DOHH2 (cell line): Measurements from ENCODE around the gene RASA3.

ENCODE experiments used
- H3F3A ChIP-seq: fragments of 200-600 bp; sonication (generic), shearing (Covaris generic); 2 replicates; pipeline ENCODE4 v1.6.0; 2016; ENCODE audit warnings: antibody characterized with exemption, mild to moderate bottlenecking; ENCODE audit not compliant: control insufficient read depth, insufficient read depth
- H3K27ac ChIP-seq: fragments of 200-600 bp; sonication (generic); 2 replicates; pipeline ENCODE4 v1.5.1; 2014; ENCODE audit warnings: low read depth, mild to moderate bottlenecking, low read length, moderate library complexity
- H3K27me3 ChIP-seq: fragments of 200-600 bp; sonication (generic); 2 replicates; pipeline ENCODE4 v1.6.1; 2014; ENCODE audit warnings: mild to moderate bottlenecking, low read length, mixed read lengths; ENCODE audit not compliant: control insufficient read depth
- H3K36me3 ChIP-seq: fragments of 200-600 bp; sonication (generic); 2 replicates; pipeline ENCODE4 v1.6.1; 2014; ENCODE audit warnings: mild to moderate bottlenecking, low read length, moderate library complexity, mixed read lengths; ENCODE audit not compliant: control insufficient read depth
- H3K4me1 ChIP-seq: fragments of 200-600 bp; sonication (generic); 2 replicates; pipeline ENCODE4 v1.6.1; 2014; ENCODE audit warnings: mild to moderate bottlenecking, low read length, mixed read lengths; ENCODE audit not compliant: control insufficient read depth
- H3K4me2 ChIP-seq: fragments of 200-600 bp; sonication (generic); 2 replicates; pipeline ENCODE4 v1.6.0; 2014; ENCODE audit warnings: mild to moderate bottlenecking, low read length, moderate library complexity
- H3K4me3 ChIP-seq: fragments of 200-600 bp; sonication (generic); 2 replicates; pipeline ENCODE4 v1.5.1; 2014; ENCODE audit warnings: mild to moderate bottlenecking, low read length, mixed read lengths
- H3K79me2 ChIP-seq: fragments of 200-600 bp; sonication (generic); 2 replicates; pipeline ENCODE4 v1.6.1; 2014; ENCODE audit warnings: mild to moderate bottlenecking, low read length, mixed read lengths; ENCODE audit not compliant: control insufficient read depth
- H3K9me2 ChIP-seq: fragments of 200-600 bp; sonication (generic); replicated peaks from 2 replicates; pipeline ENCODE4 v1.6.1; 2014; ENCODE audit warnings: mild to moderate bottlenecking, low read length, mixed read lengths; ENCODE audit not compliant: control insufficient read depth
- H3K9me3 ChIP-seq: fragments of 200-600 bp; sonication (generic); 2 replicates; pipeline ENCODE4 v1.6.1; 2014; ENCODE audit warnings: antibody characterized with exemption, low read length, mixed read lengths; ENCODE audit not compliant: control insufficient read depth, insufficient read depth
- H4K20me1 ChIP-seq: fragments of 200-600 bp; sonication (generic); 2 replicates; pipeline ENCODE4 v1.6.0; 2014; ENCODE audit warnings: low read depth, mild to moderate bottlenecking, antibody characterized with exemption, low read length, moderate library complexity; ENCODE audit not compliant: control insufficient read depth, insufficient read depth
- CTCF ChIP-seq: fragments of 200-600 bp; sonication (generic); IDR thresholded peaks from one replicate; pipeline ENCODE4 v1.5.1; 2014; ENCODE audit warnings: antibody characterized with exemption, mild to moderate bottlenecking, low read depth, low read length; ENCODE audit not compliant: poor library complexity, severe bottlenecking
- EZH2phosphoT487 ChIP-seq: fragments of 200-600 bp; sonication (generic); IDR thresholded peaks from 2 replicates; pipeline ENCODE4 v1.6.1; 2017; ENCODE audit warnings: borderline replicate concordance, mild to moderate bottlenecking, antibody characterized with exemption, low read length, moderate library complexity, mixed read lengths

RASA3 gene

DNA sequence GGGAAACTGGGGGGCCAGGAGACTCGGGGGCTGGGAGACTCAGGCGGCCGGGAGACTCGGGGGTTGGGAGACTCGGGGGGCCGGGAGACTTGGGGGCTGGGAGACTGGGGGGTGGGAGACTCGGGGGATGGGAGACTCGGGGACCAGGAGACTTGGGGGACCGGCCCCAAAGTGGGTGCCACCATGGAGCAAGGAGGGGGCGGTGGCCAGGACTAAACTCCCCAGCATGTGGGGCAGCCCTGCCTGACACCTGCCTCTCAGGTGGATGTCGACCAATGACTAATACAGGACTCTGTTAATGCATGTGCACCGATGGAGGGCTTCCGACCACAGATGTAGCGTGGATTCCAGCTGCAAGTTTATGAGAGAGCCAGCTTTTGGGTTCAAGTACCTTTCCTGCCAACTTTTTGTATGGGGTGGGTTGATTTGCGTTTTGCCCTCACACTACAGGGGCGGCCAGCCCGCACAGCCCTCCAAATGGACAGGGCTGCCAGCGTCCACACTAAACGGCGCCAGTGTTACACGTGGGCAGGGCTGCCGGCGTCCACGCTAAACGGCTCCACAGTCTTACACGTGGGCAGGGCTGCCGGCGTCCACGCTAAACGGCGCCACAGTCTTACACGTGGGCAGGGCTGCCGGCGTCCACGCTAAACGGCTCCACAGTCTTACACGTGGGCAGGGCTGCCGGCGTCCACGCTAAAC is 62.2 kb downstream of the RASA3 start:
- H4K20me1 ChIP-seq: no peaks in the 10 kb centered on the region
- no peaks in the 10 kb centered on the region for H3K27me3 ChIP-seq
- H3K36me3 ChIP-seq: no peaks in the 10 kb centered on the region
- H3K27ac ChIP-seq: no peak overlapping the region
- no peak overlapping the region for H3K4me2 ChIP-seq
- no peak overlapping the region for H3K4me3 ChIP-seq
- H3K9me3 ChIP-seq: no peaks in the 10 kb centered on the region
- peaks cover 15% of the 10 kb centered on the region; the same call in 1 of the 2 replicates for H3F3A ChIP-seq
- no peaks in the 10 kb centered on the region for H3K79me2 ChIP-seq
- no peaks in the 10 kb centered on the region for H3K9me2 ChIP-seq
- peaks cover 34% of the 10 kb centered on the region for H3K4me1 ChIP-seq
- no peak for TF ChIP-seq EZH2phosphoT487
- no peak for TF ChIP-seq CTCF

DNA sequence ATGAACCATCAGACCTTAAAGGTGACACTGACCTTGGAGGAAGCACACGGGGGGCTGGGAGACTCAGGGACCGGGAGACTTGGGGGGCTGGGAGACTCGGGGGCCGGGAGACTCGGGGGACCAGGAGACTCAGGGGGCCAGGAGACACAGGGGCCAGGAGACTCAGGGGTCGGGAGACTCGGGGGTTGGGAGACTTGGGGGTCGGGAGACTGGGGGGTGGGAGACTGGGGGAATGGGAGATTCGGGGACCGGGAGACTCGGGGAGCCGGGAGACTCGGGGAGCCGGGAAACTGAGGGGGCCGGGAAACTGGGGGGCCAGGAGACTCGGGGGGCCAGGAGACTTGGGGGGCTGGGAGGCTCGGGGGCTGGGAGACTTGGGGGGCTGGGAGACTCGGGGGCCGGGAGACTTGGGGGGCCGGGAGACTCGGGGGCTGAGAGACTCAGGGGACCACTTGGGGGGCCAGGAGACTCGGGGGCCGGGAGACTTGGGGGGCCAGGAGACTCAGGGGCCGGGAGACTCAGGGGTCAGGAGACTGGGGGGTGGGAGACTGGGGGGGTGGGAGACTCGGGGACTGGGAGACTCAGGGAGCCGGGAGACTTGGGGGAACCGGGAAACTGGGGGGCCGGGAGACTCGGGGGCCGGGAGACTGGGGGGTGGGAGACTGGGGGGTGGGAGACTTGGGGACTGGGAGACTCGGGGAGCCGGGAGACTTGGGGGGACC is 62.9 kb downstream of the RASA3 start:
- Histone ChIP-seq H3K4me2 (no peak overlapping the region), H3K79me2 (no peaks in the 10 kb centered on the region)

DNA sequence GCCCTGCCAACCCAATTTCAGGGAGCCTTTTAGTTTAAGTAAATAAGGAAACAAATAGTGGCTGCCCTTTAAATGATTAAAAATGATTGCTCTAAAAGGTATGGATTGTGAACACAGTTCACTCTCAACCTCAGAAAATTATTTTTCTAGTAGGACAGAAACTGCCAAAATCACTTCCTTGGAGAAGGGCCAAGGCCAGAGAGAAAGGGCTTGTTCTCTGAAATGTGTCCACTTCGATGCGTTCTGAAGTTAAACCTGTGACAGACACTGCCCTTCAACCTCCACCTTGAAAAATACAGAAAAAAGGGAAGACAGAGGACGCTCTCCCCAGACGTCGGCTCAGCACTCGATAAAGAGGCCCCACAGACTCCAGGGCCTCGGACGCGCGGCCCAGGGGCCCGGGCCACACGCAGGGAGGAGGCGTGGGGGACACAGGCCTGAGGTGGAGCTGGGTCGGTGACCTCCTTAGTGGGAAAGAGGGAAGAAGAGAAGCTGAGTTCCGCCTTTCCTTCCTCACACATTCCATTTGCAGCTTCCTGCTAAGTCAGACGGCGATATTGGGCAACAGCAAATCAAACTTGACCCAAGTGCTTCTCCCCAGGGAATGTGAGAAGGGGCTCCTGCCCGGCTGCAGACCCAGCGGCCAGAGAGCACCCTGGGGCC is 63.6 kb downstream of the RASA3 start:
- H3K79me2 ChIP-seq: no peaks in the 10 kb centered on the region
- H3K4me1 ChIP-seq: peaks cover 41% of the 10 kb centered on the region
- H3K4me2 ChIP-seq: no peak overlapping the region
- no peak overlapping the region for H3K4me3 ChIP-seq
- H3K27me3 ChIP-seq: 0 out of 2 replicates have a peak, but pooled peaks cover 2% of the 10 kb centered on the region
- no peaks in the 10 kb centered on the region for H3K9me2 ChIP-seq
- H3F3A ChIP-seq: peaks cover 15% of the 10 kb centered on the region; the same call in 1 of the 2 replicates
- TF ChIP-seq EZH2phosphoT487 (no peak), CTCF (no peak)
- H3K9me3 ChIP-seq: no peaks in the 10 kb centered on the region
- no peaks in the 10 kb centered on the region for H3K36me3 ChIP-seq
- peak overlapping the region; percentile 65; the same call in 1 of the 2 replicates for H3K27ac ChIP-seq
- no peaks in the 10 kb centered on the region for H4K20me1 ChIP-seq

More for the DNA sequence above, 62.9 kb downstream of the RASA3 start:
- Histone ChIP-seq H3K36me3 (no peaks in the 10 kb centered on the region), H3K4me3 (no peak overlapping the region), H3K27ac (no peak overlapping the region), H4K20me1 (no peaks in the 10 kb centered on the region), H3K4me1 (peaks cover 41% of the 10 kb centered on the region), H3F3A (peaks cover 15% of the 10 kb centered on the region; the same call in 1 of the 2 replicates), H3K9me2 (no peaks in the 10 kb centered on the region), H3K9me3 (no peaks in the 10 kb centered on the region), H3K27me3 (0 out of 2 replicates have a peak, but pooled peaks cover 2% of the 10 kb centered on the region)
- no peak for TF ChIP-seq EZH2phosphoT487
- no peak for TF ChIP-seq CTCF
